Activated CD4-positive, alpha-beta memory T cell treated with anti-CD3 and anti-CD28 coated beads for 36 hours (primary cell): ENCODE measurements around the gene OTP. TPM values are rescaled to one million over a fixed set of nuclear protein-coding genes. Genes with fewer than 3 reads are reported as not detected.
A peak's percentile ranks its signal among the peaks of the same experiment; 100 is the strongest.

Experiments used
- CTCF ChIA-PET: fragments of 350-600 bp; sonication (Branson Sonifier 250); formaldehyde crosslinking; loops from one replicate; lab custom pipeline; 2021; ENCODE audit warnings: antibody characterized with exemption, inconsistent platforms; lab: Charles Lee
- POLR2A ChIA-PET: fragments of 350-600 bp; sonication (Branson Sonifier 250); formaldehyde crosslinking; loops from one replicate; lab custom pipeline; 2021; ENCODE audit warnings: antibody characterized with exemption; lab: Charles Lee
- DNase-seq: peaks from one replicate; pipeline ENCODE4 v3.0.0-alpha.2; 2020
- H3K27ac Mint-ChIP-seq: one replicate; pipeline ENCODE4 v1.8.0; 2021; ENCODE audit warnings: mixed read lengths
- H3K27me3 Mint-ChIP-seq: one replicate; pipeline ENCODE4 v1.8.0; 2021; ENCODE audit warnings: mixed read lengths
- H3K36me3 Mint-ChIP-seq: one replicate; pipeline ENCODE4 v1.8.0; 2021; ENCODE audit warnings: mixed read lengths
- H3K4me1 Mint-ChIP-seq: one replicate; pipeline ENCODE4 v1.8.0; 2021; ENCODE audit warnings: low read depth, mixed read lengths
- H3K4me3 Mint-ChIP-seq: one replicate; pipeline ENCODE4 v1.8.0; 2021; ENCODE audit warnings: mild to moderate bottlenecking, mixed read lengths
- H3K9me3 Mint-ChIP-seq: one replicate; pipeline ENCODE4 v1.8.0; 2021; ENCODE audit warnings: mixed read lengths
- intact Hi-C: fragments of 100-400 bp; cut with micrococcal nuclease; formaldehyde crosslinking; loops from one replicate; pipeline ENCODE4 v1.15.1; 2023
- total RNA-seq, 2 experiments: library from RNA; stranded (reverse); gene quantifications; one replicate each; pipeline ENCODE4 v1.2.3, GENCODE V29; 2021

OTP gene
- total RNA-seq, result not detected

GRCh38 chr5:77637998-77638762 is at the start of gene OTP:
Gene OTP, minus strand, starts transcription at chr5:77638713. Its CDS starts 164 bp downstream, at chr5:77638549.
- Mint-ChIP-seq H3K27me3 (peaks cover 71% of the 10 kb centered on the region), H3K27ac (peak within 1 kb of the TSS; percentile 9), H3K4me3 (no peak within 1 kb of the TSS), H3K9me3 (peaks cover 6% of the 10 kb centered on the region), H3K36me3 (peaks cover 14% of the 10 kb centered on the region), H3K4me1 (peaks cover 24% of the 10 kb centered on the region)
- intact Hi-C loops, result no loop called here
- CTCF ChIA-PET, result interaction anchor here (0.8 kb wide), 1 partner anchor 8 kb away, joined by 3 read pairs; no protein-coding TSS in a partner anchor
- DNase-seq, result no peak
- POLR2A ChIA-PET, result interaction anchor here (1.4 kb wide), 1 partner anchor 24 kb away, joined by 4 read pairs; no protein-coding TSS in a partner anchor

- Mint-ChIP-seq H3K36me3 (peaks cover 1% of the 10 kb centered on the region), H3K4me3 (no peak overlapping the region), H3K27me3 (peaks cover 9% of the 10 kb centered on the region), H3K27ac (no peak overlapping the region), H3K9me3 (peaks cover 2% of the 10 kb centered on the region), H3K4me1 (no peaks in the 10 kb centered on the region)
- POLR2A ChIA-PET, result no interaction called here
- intact Hi-C loops, result no loop called here
- CTCF ChIA-PET, result no interaction called here
- DNase-seq, result no peak
Measured at GRCh38 chr5:77683171-77683732, 44.7 kb upstream of the OTP start.

DNA sequence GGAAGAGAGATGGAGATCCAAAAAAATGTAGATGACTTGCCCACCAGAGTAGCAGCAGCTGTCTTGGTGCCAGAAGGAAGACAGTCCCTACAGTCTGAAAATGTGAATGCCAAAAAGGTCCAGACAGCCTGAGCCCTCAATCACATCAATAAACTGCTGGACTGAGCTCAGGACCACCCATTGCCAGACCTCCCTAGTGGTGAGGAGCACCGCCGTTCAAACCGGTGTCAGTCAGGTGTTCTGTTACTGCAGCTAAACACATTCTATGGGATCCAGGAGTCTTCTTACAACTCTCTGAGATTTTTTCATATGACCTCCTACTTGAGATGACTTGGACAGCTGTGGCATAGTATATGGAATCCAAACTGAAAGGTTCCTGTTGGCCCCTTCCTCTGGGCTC is 32.0 kb upstream of the OTP start:
- Mint-ChIP-seq H3K4me3 (no peak overlapping the region), H3K27ac (no peak overlapping the region), H3K4me1 (no peaks in the 10 kb centered on the region), H3K27me3 (peaks cover 14% of the 10 kb centered on the region), H3K36me3 (no peaks in the 10 kb centered on the region), H3K9me3 (peaks cover 4% of the 10 kb centered on the region)
- POLR2A ChIA-PET, result no interaction called here
- no peak for DNase-seq
- CTCF ChIA-PET, result no interaction called here
- intact Hi-C loops, result no loop called here

GRCh38 chr5:77669677-77670076 is 31.2 kb upstream of the OTP start:
- CTCF ChIA-PET, result no interaction called here

GRCh38 chr5:77663090-77663863 is 24.8 kb upstream of the OTP start:
- POLR2A ChIA-PET, result interaction anchor here (1.1 kb wide), 2 partner anchors 112 to 218 kb away, joined by 3 to 5 read pairs; no protein-coding TSS in a partner anchor
- Mint-ChIP-seq H3K27ac (no peak overlapping the region), H3K36me3 (no peaks in the 10 kb centered on the region), H3K9me3 (no peaks in the 10 kb centered on the region), H3K27me3 (peaks cover 11% of the 10 kb centered on the region), H3K4me3 (no peak overlapping the region), H3K4me1 (peaks cover 16% of the 10 kb centered on the region)
- CTCF ChIA-PET, result interaction anchor here (0.6 to 0.8 kb wide), 2 partner anchors 12 to 405 kb away, joined by 3 read pairs; no protein-coding TSS in a partner anchor
- DNase-seq, result no peak
- intact Hi-C loops, result loop anchor here (2.0 kb wide), 1 partner anchor 114 kb away; the partner anchor contains the start of gene TBCA

More at GRCh38 chr5:77669677-77670076, 31.2 kb upstream of the OTP start:
- Mint-ChIP-seq H3K9me3 (no peaks in the 10 kb centered on the region), H3K4me3 (no peak overlapping the region), H3K27me3 (peaks cover 14% of the 10 kb centered on the region), H3K4me1 (no peaks in the 10 kb centered on the region), H3K36me3 (no peaks in the 10 kb centered on the region), H3K27ac (no peak overlapping the region)
- DNase-seq, result no peak
- intact Hi-C loops, result no loop called here
- POLR2A ChIA-PET, result no interaction called here

DNA sequence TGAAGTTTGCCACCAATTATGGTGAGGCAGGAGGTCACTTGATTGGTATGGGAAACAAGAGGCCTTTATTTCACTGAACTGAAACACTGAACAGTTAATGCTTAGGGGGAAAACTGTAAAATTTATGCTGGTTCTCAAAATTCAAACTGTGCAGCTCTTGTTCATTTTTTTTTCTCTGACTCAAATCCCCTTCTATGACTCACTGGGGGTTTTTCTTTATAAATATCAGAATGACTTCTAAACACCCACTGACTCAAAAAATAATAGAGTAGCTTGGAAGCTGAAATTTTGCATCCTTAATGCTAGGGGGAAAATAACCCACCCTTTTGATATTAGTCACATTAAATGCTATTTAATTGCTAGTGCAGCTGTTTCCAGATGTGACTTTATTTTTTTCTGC is 24.1 kb upstream of the OTP start:
- intact Hi-C loops, result loop anchor here (2.0 kb wide), 1 partner anchor 114 kb away; the partner anchor contains the start of gene TBCA
- POLR2A ChIA-PET, result interaction anchor here (0.7 to 1.1 kb wide), 3 partner anchors 23 to 339 kb away, joined by 3 to 4 read pairs (median 3); no protein-coding TSS in a partner anchor

DNA sequence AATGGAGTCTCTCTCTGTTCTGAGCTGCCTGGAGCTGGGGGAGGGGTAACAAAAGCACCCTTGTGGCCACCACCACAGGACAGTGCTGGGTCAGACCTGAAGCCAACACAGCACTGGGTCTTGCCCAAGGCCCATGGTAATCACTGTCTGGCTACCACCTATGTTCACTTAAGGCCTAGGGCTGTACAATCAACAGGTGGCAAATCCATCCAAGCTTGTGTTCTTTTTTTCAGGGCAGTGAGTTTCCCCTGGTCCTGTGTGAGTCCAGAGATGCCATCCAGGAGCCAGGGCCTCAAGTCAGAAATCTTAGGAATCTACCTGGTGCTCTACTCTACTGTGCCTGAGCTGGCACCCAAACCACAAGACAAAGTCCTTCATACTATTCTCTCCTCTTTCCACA is 20.1 kb upstream of the OTP start:
- Mint-ChIP-seq H3K27ac (no peak overlapping the region), H3K27me3 (peaks cover 24% of the 10 kb centered on the region), H3K4me3 (no peak overlapping the region), H3K9me3 (no peaks in the 10 kb centered on the region), H3K4me1 (peaks cover 16% of the 10 kb centered on the region), H3K36me3 (no peaks in the 10 kb centered on the region)
- ChIA-PET POLR2A (interaction anchor here (0.6 kb wide), 1 partner anchor 722 kb away, joined by 3 read pairs; no protein-coding TSS in a partner anchor), CTCF (no interaction called here)
- intact Hi-C loops, result no loop called here
- no peak for DNase-seq

More for the DNA sequence above, 24.1 kb upstream of the OTP start:
- Mint-ChIP-seq H3K27me3 (peaks cover 10% of the 10 kb centered on the region), H3K36me3 (no peaks in the 10 kb centered on the region), H3K27ac (no peak overlapping the region), H3K4me3 (no peak overlapping the region), H3K9me3 (no peaks in the 10 kb centered on the region), H3K4me1 (peaks cover 16% of the 10 kb centered on the region)
- DNase-seq, result no peak
- CTCF ChIA-PET, result interaction anchor here (0.6 to 0.8 kb wide), 2 partner anchors 12 to 585 kb away, joined by 3 read pairs; no protein-coding TSS in a partner anchor

DNA sequence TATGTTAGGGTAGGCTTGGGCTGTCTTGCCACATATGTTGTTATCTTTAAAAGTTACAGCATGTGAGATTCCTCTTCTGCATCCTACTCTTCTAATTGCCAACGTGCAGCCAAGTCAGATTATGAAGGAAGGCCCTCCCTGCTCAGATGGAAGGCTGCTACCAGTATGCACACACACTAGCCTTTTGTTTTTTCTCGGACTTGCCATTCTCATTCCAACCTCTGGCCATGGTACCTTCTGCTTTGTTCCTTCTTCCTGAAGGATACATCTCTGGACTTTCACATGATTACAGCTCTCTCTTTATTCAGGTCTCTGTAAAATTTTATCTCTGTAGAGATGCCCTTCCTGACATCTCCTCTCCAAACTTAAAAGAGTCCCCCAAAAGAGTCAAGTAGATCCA is 12.8 kb upstream of the OTP start:
- Mint-ChIP-seq H3K9me3 (no peaks in the 10 kb centered on the region), H3K4me3 (no peak overlapping the region), H3K27ac (no peak overlapping the region), H3K27me3 (peaks cover 39% of the 10 kb centered on the region), H3K4me1 (no peaks in the 10 kb centered on the region), H3K36me3 (no peaks in the 10 kb centered on the region)
- intact Hi-C loops, result no loop called here
- CTCF ChIA-PET, result interaction anchor here (1.0 kb wide), 1 partner anchor 11 kb away, joined by 3 read pairs; no protein-coding TSS in a partner anchor
- POLR2A ChIA-PET, result no interaction called here
- DNase-seq, result no peak

- Mint-ChIP-seq H3K36me3 (no peaks in the 10 kb centered on the region), H3K4me3 (no peak overlapping the region), H3K4me1 (no peaks in the 10 kb centered on the region), H3K27ac (no peak overlapping the region), H3K27me3 (peaks cover 43% of the 10 kb centered on the region), H3K9me3 (no peaks in the 10 kb centered on the region)
- ChIA-PET POLR2A (no interaction called here), CTCF (interaction anchor here (1.0 kb wide), 1 partner anchor 12 kb away, joined by 3 read pairs; no protein-coding TSS in a partner anchor)
- intact Hi-C loops, result no loop called here
- no peak for DNase-seq
Measured at GRCh38 chr5:77650686-77651085, 12.2 kb upstream of the OTP start.

DNA sequence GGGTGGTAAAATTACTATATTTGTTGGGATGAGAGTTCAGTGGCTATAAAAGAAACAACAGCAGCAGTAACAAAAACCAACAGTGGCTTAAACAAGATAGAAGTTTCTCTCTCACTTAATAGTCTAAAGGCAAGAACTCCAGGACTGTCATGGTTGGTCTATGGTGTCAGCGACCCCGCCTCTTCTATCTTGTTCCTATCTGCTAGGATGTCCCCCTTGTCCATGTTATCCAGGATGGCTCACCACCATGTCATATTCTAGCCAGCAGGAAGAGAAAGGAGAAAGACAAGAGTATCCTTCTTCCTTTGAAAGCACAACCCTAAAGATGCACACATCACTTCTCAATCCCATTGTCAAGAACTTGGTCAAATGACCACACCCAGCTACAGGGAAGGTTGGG is 11.3 kb upstream of the OTP start:
- no peak overlapping the region for H3K4me3 Mint-ChIP-seq
- no peak overlapping the region for H3K27ac Mint-ChIP-seq
- no peaks in the 10 kb centered on the region for H3K9me3 Mint-ChIP-seq
- ChIA-PET POLR2A (no interaction called here), CTCF (no interaction called here)
- no peak for DNase-seq
- H3K27me3 Mint-ChIP-seq, result peaks cover 45% of the 10 kb centered on the region
- peaks cover 3% of the 10 kb centered on the region for H3K4me1 Mint-ChIP-seq
- H3K36me3 Mint-ChIP-seq, result no peaks in the 10 kb centered on the region
- intact Hi-C loops, result loop anchor here (5.0 to 10.0 kb wide), 3 partner anchors 128 to 645 kb away; partner anchors contain the start of genes AP3B1 and TBCA

DNA sequence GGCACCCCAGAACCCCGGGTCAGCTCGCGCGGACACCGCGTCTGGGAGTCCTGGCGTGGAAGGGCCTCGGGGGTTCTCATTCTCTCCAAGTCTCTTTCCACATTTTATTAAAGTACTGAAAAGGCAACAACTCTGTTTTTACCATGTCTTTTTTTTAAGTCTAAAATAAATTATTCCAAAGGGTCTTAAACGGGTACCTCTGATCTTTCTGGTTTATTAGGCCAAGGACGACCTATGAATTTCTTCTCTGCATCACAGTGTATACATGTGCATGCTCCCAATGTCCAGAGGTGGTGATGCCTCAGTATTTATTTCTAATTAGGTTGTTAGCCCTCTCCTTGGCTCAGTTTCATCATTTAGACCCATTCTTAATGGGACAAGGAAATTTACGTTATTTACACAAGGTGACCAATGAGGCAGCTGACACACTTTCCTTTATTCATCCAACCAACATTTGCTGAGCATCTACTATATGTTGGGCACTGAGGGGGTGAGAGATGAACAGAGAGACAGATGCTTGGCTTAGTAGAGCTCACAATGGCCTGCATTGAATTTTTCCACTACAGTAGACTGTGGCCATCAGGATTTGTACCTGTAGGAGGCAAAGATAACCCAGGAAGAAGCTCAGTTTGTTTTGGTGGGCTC is 7.6 kb upstream of the OTP start:
- intact Hi-C loops, result loop anchor here (2.0 to 10.0 kb wide), 4 partner anchors 15 to 649 kb away; partner anchors contain the start of genes AP3B1 and TBCA
- Mint-ChIP-seq H3K4me1 (peaks cover 21% of the 10 kb centered on the region), H3K27ac (no peak overlapping the region), H3K36me3 (peaks cover 1% of the 10 kb centered on the region), H3K4me3 (no peak overlapping the region), H3K9me3 (peaks cover under 1% of the 10 kb centered on the region), H3K27me3 (peaks cover 59% of the 10 kb centered on the region)
- POLR2A ChIA-PET, result no interaction called here
- CTCF ChIA-PET, result interaction anchor here (0.6 to 1.6 kb wide), 3 partner anchors 9 to 364 kb away, joined by 4 to 5 read pairs (median 5); no protein-coding TSS in a partner anchor
- no peak for DNase-seq
